Left ventricle myocardium inferior (tissue), 1 donor: ENCODE measurements around the gene FGFR3. TPM values are rescaled to one million over a fixed set of nuclear protein-coding genes. Genes with fewer than 3 reads are reported as not detected.
A peak's percentile ranks its signal among the peaks of the same experiment; 100 is the strongest.

ENCODE experiments used
- DNase-seq: peaks from one replicate; pipeline ENCODE4 v3.0.0-alpha.2; 2020
- H3K27ac ChIP-seq: fragments of 200-600 bp; replicated peaks from 2 replicates; pipeline ENCODE4 v1.8.0; 2021
- H3K27me3 ChIP-seq: fragments of 200-600 bp; 2 replicates; pipeline ENCODE4 v1.8.0; 2021; ENCODE audit warnings: low read depth
- H3K36me3 ChIP-seq: fragments of 200-600 bp; 2 replicates; pipeline ENCODE4 v1.8.0; 2021
- H3K4me1 ChIP-seq: fragments of 200-600 bp; 2 replicates; pipeline ENCODE4 v1.8.0; 2021
- H3K4me3 ChIP-seq: fragments of 200-600 bp; 2 replicates; pipeline ENCODE4 v1.8.0; 2021; ENCODE audit warnings: mild to moderate bottlenecking, moderate library complexity
- H3K9me3 ChIP-seq: fragments of 200-600 bp; replicated peaks from 2 replicates; pipeline ENCODE4 v1.8.0; 2021
- intact Hi-C: fragments of 100-400 bp; cut with micrococcal nuclease; formaldehyde crosslinking; loops from one replicate; pipeline ENCODE4 v1.11.0; 2022
- total RNA-seq: library from RNA; stranded (reverse); fragmentation: NEBNext Ultra II Directional; extraction: Animal tissue kit (Norgen Biotek cat#: 25700); gene quantifications from one replicate; pipeline ENCODE4 v1.2.1, GENCODE V29; 2021
- TF ChIP-seq, protein P1 (sequence below): fragments of 200-600 bp; IDR thresholded peaks from 2 replicates; pipeline ENCODE4 v1.8.0; 2021; ENCODE audit warnings: antibody characterized with exemption, mild to moderate bottlenecking, borderline replicate concordance
- donor health status: DM: no; HTN: yes; CAD: no; lungs with severe emphysema.

The FGFR3 gene
- total RNA-seq, 1 donor from 2014 or later: 3.5 TPM

DNA sequence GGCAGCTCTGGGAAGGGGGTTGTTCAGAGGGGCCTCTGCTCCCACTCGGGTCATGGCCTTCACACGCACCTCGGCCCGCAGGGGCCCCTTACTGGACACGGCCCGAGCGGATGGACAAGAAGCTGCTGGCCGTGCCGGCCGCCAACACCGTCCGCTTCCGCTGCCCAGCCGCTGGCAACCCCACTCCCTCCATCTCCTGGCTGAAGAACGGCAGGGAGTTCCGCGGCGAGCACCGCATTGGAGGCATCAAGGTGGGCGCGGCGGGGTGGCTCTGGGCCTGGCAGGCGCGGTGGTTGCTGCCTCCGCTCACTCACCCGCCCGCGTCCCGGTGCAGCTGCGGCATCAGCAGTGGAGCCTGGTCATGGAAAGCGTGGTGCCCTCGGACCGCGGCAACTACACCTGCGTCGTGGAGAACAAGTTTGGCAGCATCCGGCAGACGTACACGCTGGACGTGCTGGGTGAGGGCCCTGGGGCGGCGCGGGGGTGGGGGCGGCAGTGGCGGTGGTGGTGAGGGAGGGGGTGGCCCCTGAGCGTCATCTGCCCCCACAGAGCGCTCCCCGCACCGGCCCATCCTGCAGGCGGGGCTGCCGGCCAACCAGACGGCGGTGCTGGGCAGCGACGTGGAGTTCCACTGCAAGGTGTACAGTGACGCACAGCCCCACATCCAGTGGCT, 8.3 kb downstream of the FGFR3 start:
- H3K36me3 ChIP-seq: no peaks in the 10 kb centered on the region
- no peaks in the 10 kb centered on the region for H3K9me3 ChIP-seq
- DNase-seq: no peak
- TF ChIP-seq, protein P1, sequence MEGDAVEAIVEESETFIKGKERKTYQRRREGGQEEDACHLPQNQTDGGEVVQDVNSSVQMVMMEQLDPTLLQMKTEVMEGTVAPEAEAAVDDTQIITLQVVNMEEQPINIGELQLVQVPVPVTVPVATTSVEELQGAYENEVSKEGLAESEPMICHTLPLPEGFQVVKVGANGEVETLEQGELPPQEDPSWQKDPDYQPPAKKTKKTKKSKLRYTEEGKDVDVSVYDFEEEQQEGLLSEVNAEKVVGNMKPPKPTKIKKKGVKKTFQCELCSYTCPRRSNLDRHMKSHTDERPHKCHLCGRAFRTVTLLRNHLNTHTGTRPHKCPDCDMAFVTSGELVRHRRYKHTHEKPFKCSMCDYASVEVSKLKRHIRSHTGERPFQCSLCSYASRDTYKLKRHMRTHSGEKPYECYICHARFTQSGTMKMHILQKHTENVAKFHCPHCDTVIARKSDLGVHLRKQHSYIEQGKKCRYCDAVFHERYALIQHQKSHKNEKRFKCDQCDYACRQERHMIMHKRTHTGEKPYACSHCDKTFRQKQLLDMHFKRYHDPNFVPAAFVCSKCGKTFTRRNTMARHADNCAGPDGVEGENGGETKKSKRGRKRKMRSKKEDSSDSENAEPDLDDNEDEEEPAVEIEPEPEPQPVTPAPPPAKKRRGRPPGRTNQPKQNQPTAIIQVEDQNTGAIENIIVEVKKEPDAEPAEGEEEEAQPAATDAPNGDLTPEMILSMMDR: no peak
- H3K27ac ChIP-seq: no peak overlapping the region
- no peak overlapping the region for H3K4me3 ChIP-seq
- H3K4me1 ChIP-seq: no peaks in the 10 kb centered on the region
- intact Hi-C loops: no loop called here
- H3K27me3 ChIP-seq: peaks cover 29% of the 10 kb centered on the region

DNA sequence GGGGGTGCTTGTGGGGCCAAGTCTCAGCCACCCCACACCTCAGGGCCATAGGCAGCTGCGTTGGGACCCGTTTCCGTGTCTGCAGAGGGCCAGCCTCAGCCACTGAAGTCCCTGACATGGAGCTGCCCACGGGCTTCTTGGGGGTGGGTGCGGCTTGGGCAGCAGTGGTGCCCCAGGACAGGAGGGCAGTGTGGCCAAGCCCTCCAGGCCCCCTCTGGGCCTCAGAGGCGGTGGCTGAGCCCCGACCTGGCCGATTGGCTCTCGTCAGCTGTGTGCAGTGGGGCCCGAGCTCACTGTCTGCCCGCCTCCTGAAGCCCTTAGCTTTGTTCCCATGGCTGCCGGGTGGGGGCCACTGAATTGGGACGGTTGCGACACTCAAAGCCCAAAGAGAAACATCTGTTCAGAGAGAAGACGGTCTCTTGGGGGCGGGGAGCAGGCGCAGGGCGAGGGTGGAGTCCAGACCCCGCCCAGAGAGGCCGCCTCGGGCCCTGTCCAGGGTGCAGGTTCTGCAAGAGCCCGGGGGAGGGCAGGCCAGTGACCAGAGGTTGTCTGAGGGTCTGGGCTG, 9.1 kb downstream of the FGFR3 start:
- intact Hi-C loops: no loop called here
- Histone ChIP-seq H3K4me3 (no peak overlapping the region), H3K4me1 (no peaks in the 10 kb centered on the region), H3K27ac (no peak overlapping the region), H3K9me3 (no peaks in the 10 kb centered on the region), H3K36me3 (no peaks in the 10 kb centered on the region), H3K27me3 (peaks cover 21% of the 10 kb centered on the region)
- TF ChIP-seq, protein P1: no peak
- peak; percentile 40 for DNase-seq

DNA sequence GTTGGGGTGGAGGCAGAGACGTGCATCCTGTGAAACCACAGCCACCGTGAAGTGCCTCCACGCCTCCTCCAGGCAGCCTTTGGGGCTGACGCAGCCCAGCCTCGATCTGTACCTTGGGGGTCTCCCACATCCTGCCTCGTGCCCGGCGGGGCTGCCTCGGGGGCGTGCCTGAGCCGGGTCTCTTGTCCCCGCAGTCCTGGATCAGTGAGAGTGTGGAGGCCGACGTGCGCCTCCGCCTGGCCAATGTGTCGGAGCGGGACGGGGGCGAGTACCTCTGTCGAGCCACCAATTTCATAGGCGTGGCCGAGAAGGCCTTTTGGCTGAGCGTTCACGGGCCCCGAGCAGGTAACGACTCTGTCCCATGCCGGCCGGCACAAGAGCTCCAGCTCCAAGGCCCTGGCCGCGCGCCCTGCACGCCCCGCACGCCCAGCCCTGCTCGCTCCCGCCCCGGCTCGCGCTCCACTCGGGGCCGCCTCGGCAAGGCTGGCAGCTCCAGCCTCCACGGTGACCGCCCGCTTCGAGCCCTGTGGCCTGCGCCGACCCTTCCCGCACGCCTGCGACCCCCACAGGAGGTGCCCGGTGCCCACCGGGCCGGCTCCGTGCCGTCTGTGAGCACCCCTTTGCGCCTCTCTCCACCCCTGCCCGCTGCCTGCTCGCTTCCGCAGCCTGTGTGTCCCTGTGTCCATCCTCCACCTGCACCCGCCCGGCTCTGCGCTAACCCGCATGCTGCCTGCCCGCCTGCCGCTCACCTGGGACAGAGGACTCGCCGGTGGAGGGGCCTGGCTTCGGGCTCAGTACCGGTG, 9.8 kb downstream of the FGFR3 start:
- Histone ChIP-seq H3K4me1 (no peaks in the 10 kb centered on the region), H3K27ac (no peak overlapping the region), H3K9me3 (no peaks in the 10 kb centered on the region), H3K4me3 (no peak overlapping the region), H3K27me3 (peaks cover 14% of the 10 kb centered on the region), H3K36me3 (no peaks in the 10 kb centered on the region)
- no peak for DNase-seq
- intact Hi-C loops: no loop called here
- TF ChIP-seq, protein P1: no peak

DNA sequence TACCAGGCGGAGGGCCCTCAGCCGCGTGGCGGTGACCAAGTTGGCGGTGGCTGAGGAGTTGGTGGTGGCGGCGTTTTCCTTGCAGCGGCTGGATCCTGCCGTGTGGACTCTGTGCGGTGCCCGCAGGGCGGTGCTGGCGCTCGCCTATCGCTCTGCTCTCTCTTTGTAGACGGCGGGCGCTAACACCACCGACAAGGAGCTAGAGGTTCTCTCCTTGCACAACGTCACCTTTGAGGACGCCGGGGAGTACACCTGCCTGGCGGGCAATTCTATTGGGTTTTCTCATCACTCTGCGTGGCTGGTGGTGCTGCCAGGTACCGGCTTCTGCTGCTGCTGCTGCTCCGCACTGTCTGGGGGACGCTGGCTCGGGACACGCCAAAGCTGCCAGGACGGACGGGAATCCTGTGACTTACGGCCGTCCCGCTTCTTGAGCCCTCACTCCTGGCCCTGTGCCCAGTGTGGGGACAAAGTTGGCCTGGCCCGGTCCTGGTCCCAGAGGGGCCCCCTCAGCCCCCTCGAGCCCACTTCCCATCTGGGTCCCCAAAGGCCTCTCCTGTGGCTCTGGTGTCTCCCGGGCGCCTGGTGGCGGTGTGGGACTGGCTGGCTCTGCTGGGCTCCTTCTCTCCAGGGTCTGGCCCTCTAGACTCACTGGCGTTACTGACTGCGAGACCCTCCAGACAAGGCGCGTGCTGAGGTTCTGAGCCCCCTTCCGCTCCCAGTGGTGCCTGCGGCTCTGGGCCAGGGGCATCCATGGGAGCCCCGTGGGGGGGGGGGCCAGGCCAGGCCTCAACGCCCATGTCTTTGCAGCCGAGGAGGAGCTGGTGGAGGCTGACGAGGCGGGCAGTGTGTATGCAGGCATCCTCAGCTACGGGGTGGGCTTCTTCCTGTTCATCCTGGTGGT, 10.7 kb downstream of the FGFR3 start:
- no peak overlapping the region for H3K27ac ChIP-seq
- intact Hi-C loops: no loop called here
- H3K4me1 ChIP-seq: no peaks in the 10 kb centered on the region
- no peaks in the 10 kb centered on the region for H3K36me3 ChIP-seq
- DNase-seq: no peak
- no peak overlapping the region for H3K4me3 ChIP-seq
- peaks cover 5% of the 10 kb centered on the region for H3K27me3 ChIP-seq
- H3K9me3 ChIP-seq: no peaks in the 10 kb centered on the region
- TF ChIP-seq, protein P1: no peak
